Tibial nerve (tissue), 4 donors: ENCODE results near the gene FAM107B. TPM values are rescaled to one million over a fixed set of nuclear protein-coding genes. Genes with fewer than 3 reads are reported as not detected.
"Not testable (repeated sequence)": the region's sequence is repeated elsewhere in the genome, so short reads cannot be mapped to it uniquely, and the experiment has no call there.

Experiments used
- DNase-seq, 2 donors: peaks; one replicate each; pipeline ENCODE4 v3.0.0-alpha.2; 2019; ENCODE audit warnings: low spot score in 2 of 2
- H3K27ac ChIP-seq, 4 donors: fragments of 200-600 bp; sonication (generic) in 3 of 4; one replicate each; pipeline ENCODE4 v1.5.1; 2017 to 2019; ENCODE audit warnings: mild to moderate bottlenecking in 1 of 4
- H3K27me3 ChIP-seq, 2 donors: fragments of 200-600 bp; sonication (generic) in 1 of 2; one replicate each; pipeline versions ENCODE4 v1.5.1 to v1.6.0; 2017 to 2019
- H3K36me3 ChIP-seq, 3 donors: fragments of 200-600 bp; sonication (generic); one replicate each; pipeline ENCODE4 v1.5.1; 2018 to 2019
- H3K4me1 ChIP-seq, 4 donors: fragments of 200-600 bp; sonication (generic) in 3 of 4; one replicate each; pipeline ENCODE4 v1.5.1; 2017 to 2019
- H3K4me3 ChIP-seq, 4 donors: fragments of 200-600 bp; sonication (generic) in 3 of 4; one replicate each; pipeline ENCODE4 v1.5.1; 2017 to 2019; ENCODE audit warnings: mild to moderate bottlenecking in 1 of 4, moderate library complexity in 1 of 4
- H3K9me3 ChIP-seq, 4 donors: fragments of 200-600 bp; sonication (generic) in 3 of 4; one replicate each; pipeline ENCODE4 v1.5.1; 2017 to 2019
- EP300 ChIP-seq, 2 donors: sonication (generic); formaldehyde crosslinking; IDR thresholded peaks; one replicate each; pipeline ENCODE4 v1.6.1; 2017; ENCODE audit warnings: antibody characterized with exemption in 2 of 2, mild to moderate bottlenecking in 1 of 2
- POLR2A ChIP-seq, 2 donors: fragments of 450-650 bp; IDR thresholded peaks; one replicate each; pipeline ENCODE4 v1.6.1; 2017; ENCODE audit warnings: antibody characterized with exemption in 2 of 2, mild to moderate bottlenecking in 2 of 2, moderate library complexity in 2 of 2
- WGBS, 2 donors: methylation state at CpG; one replicate each; pipeline ENCODE4 v1.1.5; 2018; 5-methylcytosine and 5-hydroxymethylcytosine counted together
- total RNA-seq, 4 donors: library from RNA; depleted of rRNA; stranded (reverse); fragments of >200 nt; gene quantifications; one replicate each; pipeline ENCODE4 v1.1.0, GENCODE V29; 2016
- TF ChIP-seq, protein P1 (sequence below), 5 experiments: fragments of 200-600 bp in 3 of 5; fragments of 450-650 bp in 2 of 5; sonication (generic) in 3 of 5; IDR thresholded peaks; one replicate each; pipeline ENCODE4 v1.5.1; 2016 to 2019; ENCODE audit warnings: antibody characterized with exemption in 5 of 5, mild to moderate bottlenecking in 3 of 5, moderate library complexity in 2 of 5

FAM107B gene
- total RNA-seq, 4 donors from 2014 or later = 9.8 to 26.7 (median 16.9) TPM

DNA sequence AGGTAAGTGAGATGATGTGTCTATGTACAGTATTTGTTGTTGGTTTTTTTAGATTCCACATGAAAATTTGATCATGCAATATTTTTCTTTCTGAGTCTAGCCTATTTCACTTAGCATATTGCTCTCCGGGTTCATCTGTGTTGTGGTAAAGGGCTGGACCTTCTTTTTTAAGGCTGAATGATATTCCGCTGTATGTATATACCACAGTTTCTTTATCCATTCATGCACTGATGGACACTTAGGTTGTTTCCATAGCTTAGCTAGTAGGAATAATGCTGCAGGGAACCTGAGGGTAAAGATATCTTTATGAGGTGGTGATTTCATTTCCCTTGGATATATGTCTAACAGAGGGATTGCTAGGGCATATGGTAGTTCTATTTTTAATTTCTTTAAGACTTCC lies 80.8 kb downstream of the FAM107B start:
- TF ChIP-seq, protein P1, sequence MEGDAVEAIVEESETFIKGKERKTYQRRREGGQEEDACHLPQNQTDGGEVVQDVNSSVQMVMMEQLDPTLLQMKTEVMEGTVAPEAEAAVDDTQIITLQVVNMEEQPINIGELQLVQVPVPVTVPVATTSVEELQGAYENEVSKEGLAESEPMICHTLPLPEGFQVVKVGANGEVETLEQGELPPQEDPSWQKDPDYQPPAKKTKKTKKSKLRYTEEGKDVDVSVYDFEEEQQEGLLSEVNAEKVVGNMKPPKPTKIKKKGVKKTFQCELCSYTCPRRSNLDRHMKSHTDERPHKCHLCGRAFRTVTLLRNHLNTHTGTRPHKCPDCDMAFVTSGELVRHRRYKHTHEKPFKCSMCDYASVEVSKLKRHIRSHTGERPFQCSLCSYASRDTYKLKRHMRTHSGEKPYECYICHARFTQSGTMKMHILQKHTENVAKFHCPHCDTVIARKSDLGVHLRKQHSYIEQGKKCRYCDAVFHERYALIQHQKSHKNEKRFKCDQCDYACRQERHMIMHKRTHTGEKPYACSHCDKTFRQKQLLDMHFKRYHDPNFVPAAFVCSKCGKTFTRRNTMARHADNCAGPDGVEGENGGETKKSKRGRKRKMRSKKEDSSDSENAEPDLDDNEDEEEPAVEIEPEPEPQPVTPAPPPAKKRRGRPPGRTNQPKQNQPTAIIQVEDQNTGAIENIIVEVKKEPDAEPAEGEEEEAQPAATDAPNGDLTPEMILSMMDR (IDR thresholded peaks at IDR 0.05) = no peak
- no peak for TF ChIP-seq EP300 (IDR thresholded peaks at IDR 0.05)
- no peak for TF ChIP-seq POLR2A (IDR thresholded peaks at IDR 0.05)
- 49 to 98% methylated on average over 2 of the region's 2 CpGs for WGBS, 2 donors
- peaks cover 0 to 2% (median 0%) of the 10 kb centered on the region in 4 donors for H3K4me1 ChIP-seq

DNA sequence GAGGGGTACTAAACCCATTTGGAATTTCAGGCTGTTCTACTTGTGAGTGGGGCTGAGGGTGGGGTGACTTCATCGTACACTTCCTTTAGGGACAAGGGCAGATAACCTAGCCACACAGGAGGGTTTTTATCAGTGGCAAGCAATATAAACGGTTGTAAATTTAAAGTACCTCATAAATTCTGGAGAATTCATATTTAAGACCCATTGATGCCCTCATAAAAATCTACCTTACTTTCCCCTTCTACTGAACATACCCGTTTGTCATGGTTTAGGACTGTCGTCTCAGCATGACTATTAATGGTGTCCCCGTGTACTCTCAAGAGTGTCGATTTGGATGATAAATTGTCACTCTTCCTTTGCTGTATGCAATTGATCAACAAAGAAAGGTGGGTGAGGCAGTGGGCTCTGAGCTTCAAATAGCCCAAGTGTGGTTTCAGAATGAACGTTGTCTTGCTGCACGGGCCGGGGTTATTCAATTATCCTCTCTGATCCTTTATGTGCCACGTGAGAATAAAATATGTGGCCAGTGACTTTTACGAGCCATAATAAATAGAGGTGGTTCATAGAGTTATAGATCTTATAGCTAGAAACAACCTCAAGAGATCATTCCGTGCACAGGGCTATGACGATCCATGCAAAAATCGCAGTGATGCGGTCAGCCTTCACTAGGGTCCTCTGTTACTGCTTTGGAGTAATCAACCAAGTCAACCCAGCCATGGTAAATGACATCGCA lies 82.2 kb downstream of the FAM107B start:
- no peaks in the 10 kb centered on the region for H3K27me3 ChIP-seq
- WGBS, 2 donors = 65 to 72% methylated on average over 16 of the region's 16 CpGs
- H3K36me3 ChIP-seq = no peaks in the 10 kb centered on the region
- no peak overlapping the region for H3K4me3 ChIP-seq
- H3K27ac ChIP-seq = no peak overlapping the region
- no peaks in the 10 kb centered on the region for H3K9me3 ChIP-seq
- no peak for DNase-seq
- peaks cover 0 to 8% (median 0%) of the 10 kb centered on the region in 4 donors for H3K4me1 ChIP-seq
- TF ChIP-seq EP300 (IDR thresholded peaks at IDR 0.05) (no peak), POLR2A (IDR thresholded peaks at IDR 0.05) (no peak)
- TF ChIP-seq, protein P1 (IDR thresholded peaks at IDR 0.05) = no peak

More for the DNA sequence above, 80.8 kb downstream of the FAM107B start:
- no peak for DNase-seq
- no peaks in the 10 kb centered on the region for H3K36me3 ChIP-seq
- no peak overlapping the region for H3K4me3 ChIP-seq
- H3K27ac ChIP-seq = no peak overlapping the region
- H3K9me3 ChIP-seq = no peaks in the 10 kb centered on the region
- H3K27me3 ChIP-seq = no peaks in the 10 kb centered on the region

DNA sequence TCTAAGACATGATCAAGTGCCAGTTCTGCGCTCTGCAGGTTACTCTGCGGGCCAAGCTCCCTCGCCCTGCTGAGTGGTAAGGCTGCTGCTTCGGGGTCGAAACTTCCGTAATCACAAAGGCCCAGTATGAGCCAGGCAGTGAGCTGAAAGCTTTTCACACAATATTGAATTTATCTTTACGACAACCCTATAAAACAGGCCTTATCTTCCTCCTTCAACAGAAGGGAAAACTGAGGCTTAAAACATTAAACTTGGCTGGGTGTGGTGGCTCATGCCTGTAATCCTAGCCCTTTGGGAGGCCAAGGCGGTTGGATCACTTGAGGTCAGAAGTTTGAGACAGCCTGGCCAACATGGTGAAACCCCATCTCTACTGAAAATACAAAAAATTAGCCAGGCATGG lies 83.3 kb downstream of the FAM107B start:
- TF ChIP-seq EP300 (IDR thresholded peaks at IDR 0.05) = no peak
- TF ChIP-seq POLR2A (IDR thresholded peaks at IDR 0.05) = no peak
- TF ChIP-seq, protein P1 (IDR thresholded peaks at IDR 0.05) = no peak
- Histone ChIP-seq H3K9me3 (no peaks in the 10 kb centered on the region), H3K27me3 (no peaks in the 10 kb centered on the region), H3K27ac (no peak overlapping the region), H3K4me3 (no peak overlapping the region), H3K4me1 (peaks cover 0 to 8% (median 0%) of the 10 kb centered on the region in 4 donors), H3K36me3 (no peaks in the 10 kb centered on the region)
- WGBS, 2 donors = 83 to 94% methylated on average over 8 of the region's 8 CpGs
- no peak for DNase-seq

DNA sequence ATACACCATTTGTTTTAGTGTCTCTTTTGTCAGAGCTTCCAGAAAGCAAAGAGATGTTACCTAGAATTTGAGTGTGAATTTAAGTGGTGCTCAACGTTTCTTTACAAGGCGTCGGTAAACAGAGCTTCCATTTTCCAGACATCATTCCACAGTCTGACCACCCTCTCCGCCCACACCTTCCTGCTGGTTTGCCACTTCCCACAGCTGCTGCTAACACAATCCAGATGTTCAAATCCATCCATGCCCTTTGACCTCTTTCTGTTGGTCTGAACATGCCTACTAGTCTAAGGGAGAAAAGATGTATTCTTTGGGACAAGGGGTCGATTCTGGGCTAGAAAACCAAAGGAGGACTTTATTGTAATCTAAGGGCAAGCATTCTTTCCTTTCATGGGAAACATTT lies 86.1 kb downstream of the FAM107B start:
- Histone ChIP-seq H3K27me3 (no peaks in the 10 kb centered on the region), H3K4me3 (no peak overlapping the region), H3K27ac (no peak overlapping the region), H3K36me3 (no peaks in the 10 kb centered on the region), H3K4me1 (peaks cover 0 to 8% (median 0%) of the 10 kb centered on the region in 4 donors), H3K9me3 (no peaks in the 10 kb centered on the region)
- no peak for DNase-seq
- TF ChIP-seq POLR2A (IDR thresholded peaks at IDR 0.05) (no peak), EP300 (IDR thresholded peaks at IDR 0.05) (no peak)
- TF ChIP-seq, protein P1 (IDR thresholded peaks at IDR 0.05) = no peak
- 24 to 26% methylated on average over 5 of the region's 5 CpGs for WGBS, 2 donors

DNA sequence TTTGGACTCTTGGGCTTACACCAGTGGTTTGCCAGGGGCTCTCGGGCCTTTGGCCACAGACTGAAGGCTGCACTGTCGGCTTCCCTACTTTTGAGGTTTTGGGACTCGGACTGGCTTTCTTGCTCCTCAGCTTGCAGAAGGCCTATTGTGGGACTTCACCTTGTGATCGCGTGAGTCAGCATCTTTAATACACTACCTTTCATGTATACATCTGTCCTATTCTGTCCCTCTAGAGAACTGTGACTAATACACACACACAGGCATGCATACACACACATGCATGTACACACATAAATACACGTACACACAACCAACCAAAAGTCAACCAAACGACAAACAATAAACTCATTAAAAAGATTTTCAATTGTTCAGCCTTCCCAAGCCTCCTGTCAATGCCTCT lies 86.5 kb downstream of the FAM107B start:
- not testable (repeated sequence) for H3K4me3 ChIP-seq, H3K36me3 ChIP-seq, H3K9me3 ChIP-seq, H3K4me1 ChIP-seq, H3K27ac ChIP-seq, DNase-seq, H3K27me3 ChIP-seq
- 66% methylated on average over 7 of the region's 7 CpGs for WGBS, 2 donors
